Stimulated activated CD8-positive, alpha-beta memory T cell treated with anti-CD3 and anti-CD28 coated beads, Interleukin-15, amount 100 ng/mL, for 4 hours (primary cell): Measurements from ENCODE around the gene CUL3.

ENCODE experiments used
- DNase-seq, 2 donors: peaks; one replicate each; pipeline ENCODE4 v3.0.0-alpha.2; 2020; ENCODE audit warnings: low read depth in 2 of 2

CUL3 gene

DNA sequence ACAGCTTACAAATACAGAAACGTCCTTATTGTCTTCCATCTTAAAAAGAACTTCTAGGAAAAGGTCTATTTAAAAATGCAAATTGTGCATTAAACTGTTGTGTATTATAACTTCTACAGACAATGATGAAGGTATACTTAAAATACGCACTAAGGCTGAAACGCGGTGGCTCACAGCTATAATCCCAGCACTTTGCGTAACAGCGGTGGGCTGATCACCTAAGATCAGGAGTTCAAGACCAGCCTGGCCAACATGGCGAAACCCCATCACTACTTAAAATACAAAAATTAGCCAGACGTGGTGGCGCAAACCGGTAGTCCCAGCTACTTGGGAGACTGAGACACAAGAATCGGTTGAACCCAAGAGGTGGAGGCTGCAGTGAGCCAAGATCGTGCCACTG, 4.9 kb downstream of the CUL3 start:
- DNase-seq: no peak

GRCh38 chr2:224579411-224579810, 5.8 kb downstream of the CUL3 start:
- DNase-seq: no peak

DNA sequence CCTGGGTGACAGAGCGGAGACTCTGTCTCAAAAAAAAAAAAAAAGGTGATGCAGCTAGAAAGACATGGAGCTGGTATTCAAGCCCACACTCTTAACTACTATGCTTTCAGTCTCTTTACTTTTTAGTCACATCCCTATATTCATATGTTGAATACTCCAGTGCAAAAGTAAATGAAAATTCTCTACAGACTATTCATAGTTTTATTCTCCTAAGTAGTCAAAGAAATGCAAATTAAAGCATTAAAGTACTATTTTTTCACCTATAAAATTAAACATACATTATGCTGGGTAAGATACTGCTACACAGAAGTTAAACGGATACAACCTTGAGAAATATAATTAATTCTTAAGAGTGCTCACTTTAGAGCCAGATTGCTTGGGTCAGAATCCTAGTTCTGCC, 7.6 kb downstream of the CUL3 start:
- no peak for DNase-seq

- no peak for DNase-seq
Measured at GRCh38 chr2:224576088-224576715, 9.0 kb downstream of the CUL3 start.

GRCh38 chr2:224574423-224575084, 10.6 kb downstream of the CUL3 start:
- no peak for DNase-seq

DNA sequence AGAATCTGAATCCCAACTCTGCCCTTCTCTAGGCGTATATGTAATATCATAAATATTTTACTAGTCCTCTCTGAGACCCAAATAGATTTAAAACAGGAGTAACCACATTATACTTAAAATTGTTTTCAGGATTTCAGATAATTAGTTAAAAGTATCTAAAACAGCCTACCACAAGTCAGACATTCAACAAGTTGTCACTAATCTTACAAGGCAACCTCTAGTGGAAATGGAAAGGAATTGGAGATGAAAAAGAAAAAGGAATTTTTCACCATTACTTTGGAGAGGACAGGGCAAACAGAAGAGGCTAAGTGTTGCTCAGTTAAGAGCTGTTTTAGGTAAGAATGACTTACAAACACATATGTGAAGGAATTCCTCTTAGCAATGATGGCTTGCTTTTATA, 11.4 kb downstream of the CUL3 start:
- no peak for DNase-seq

DNA sequence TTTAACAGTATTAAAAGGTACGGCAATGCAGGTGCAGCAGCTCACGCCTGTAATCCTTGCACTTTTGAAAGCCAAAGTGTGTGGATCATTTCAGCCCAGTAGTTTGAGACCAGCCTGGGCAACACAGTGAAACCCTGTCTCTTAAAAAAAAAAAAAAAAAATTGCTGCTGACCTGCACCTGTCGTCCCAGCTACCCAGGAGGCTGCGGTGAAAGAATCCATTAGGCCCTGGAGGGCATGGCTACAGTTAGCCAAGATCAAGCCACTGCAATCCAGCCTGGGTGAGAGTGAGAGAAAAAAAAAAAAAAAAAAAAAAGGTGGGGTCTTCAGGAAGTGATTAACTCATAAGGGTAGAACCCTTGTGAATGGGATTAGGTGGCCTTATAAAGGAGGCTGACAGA, 12.8 kb downstream of the CUL3 start:
- DNase-seq: no peak

DNA sequence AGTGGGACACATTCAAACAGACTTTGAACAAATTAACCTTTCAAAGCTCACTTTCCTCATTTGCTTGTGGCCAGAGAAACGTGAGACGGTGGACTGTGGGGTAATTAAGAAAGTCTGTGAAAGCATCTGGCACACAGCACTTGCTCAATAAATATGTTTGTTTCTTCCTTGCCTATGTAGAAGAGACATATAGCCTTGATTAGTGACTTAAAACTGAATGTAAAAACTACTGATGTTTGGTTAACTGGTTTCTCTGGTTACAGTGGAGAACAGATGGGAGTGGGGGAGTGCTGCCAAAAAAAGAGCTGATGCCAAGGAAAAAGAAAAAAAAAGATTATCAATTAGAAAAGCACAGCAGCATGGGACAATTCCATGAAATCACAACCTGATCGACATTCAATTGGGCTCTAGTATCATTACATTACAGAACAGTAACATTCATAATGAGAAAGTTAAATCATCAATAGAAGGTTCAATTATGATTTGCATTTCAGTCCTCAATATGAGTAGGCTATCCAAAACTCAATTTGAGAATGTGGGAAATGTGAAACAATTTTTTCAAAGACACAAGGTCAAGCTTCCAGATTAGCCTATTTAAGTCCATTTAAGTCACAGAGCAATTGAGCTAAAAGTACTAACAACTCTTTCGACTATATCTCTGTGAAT, 14.7 kb downstream of the CUL3 start:
- no peak for DNase-seq

- no peak for DNase-seq
Measured at GRCh38 chr2:224569654-224570053, 15.5 kb downstream of the CUL3 start.

GRCh38 chr2:224565452-224566035, 19.6 kb downstream of the CUL3 start:
- no peak for DNase-seq

GRCh38 chr2:224563537-224563936, 21.6 kb downstream of the CUL3 start:
- no peak for DNase-seq

DNA sequence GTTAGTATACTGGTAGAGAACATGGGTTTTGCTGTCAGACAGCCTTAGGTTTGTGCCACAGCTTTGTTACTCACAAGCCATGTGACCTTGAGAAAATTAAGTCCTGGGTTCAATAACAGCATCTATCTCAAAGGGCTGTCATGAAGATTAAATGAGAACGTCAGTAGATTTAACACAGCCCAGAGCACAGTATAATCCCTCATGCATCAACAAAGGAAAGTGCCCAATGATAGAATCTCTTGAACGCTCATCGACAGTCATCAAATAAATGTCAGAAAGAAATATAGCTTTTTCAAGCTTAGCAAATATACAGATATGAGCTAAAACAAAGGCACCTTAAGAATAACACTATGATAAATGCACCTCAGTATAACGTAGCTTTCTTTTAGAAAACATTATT, 22.3 kb downstream of the CUL3 start:
- no peak for DNase-seq

GRCh38 chr2:224561234-224562005, 23.7 kb downstream of the CUL3 start:
- DNase-seq: no peak

GRCh38 chr2:224560549-224560948, 24.6 kb downstream of the CUL3 start:
- no peak for DNase-seq

DNA sequence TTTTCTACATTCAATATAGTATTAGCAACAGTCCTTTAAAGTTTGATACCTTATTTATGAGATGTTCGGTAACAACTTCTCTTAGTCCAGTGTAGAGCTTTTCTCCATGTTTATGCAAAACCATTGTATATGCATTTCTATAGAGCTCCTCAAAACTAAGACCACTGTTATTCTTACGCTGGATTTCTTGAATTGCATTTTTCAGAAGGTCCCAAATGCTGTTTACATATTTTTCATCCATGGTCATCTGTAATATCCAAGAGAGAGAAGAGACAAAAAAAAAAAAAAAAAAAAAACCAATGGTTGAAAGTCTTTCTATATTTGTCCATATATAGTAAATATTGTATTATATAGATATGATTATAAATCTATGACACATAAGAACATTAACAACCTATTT, 27.6 kb downstream of the CUL3 start:
- no peak for DNase-seq

DNA sequence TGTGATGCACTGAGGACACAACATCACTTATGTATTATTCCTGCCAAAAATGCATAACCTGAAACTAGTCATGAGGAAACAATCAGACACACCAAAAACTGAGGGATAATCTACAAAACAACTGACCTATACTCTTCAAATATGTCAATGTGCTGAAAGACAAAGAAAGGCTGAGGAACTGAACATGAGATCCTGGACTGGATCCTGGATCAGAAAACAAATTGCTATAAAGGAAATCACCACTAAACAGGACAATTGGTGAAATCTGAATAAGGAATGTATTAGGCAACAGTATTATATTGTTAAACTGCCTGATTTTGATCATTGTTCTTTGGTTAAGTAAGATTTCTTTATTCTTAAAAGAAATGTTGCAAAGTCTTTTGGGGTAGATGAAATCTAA, 28.8 kb downstream of the CUL3 start:
- no peak for DNase-seq

DNA sequence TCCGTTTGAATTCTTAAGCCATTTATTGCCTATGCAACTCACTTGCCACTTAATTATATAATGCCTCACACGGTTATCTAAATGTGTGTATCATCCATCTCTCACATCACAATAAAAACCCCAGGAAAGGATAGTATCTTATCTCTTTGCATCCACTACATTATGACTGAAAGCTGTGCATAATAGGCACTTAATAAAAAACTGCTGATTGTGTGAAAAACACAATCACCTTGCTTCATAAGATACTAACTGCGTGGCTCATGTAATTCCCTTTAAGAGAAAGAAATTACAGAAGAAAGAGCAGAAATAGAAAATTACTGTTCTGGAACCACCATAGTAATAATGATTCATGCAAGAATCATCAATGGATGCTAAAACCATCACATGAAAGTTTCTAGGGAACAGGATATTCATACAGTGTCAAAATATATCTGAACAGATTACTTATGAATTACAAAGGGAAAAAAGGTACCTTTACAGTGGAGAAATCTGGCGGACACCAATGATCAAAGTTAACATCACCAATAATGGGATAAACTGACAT, 29.3 kb downstream of the CUL3 start:
- DNase-seq: no peak

- DNase-seq: no peak
Measured at GRCh38 chr2:224552771-224553170, 32.4 kb downstream of the CUL3 start.

DNA sequence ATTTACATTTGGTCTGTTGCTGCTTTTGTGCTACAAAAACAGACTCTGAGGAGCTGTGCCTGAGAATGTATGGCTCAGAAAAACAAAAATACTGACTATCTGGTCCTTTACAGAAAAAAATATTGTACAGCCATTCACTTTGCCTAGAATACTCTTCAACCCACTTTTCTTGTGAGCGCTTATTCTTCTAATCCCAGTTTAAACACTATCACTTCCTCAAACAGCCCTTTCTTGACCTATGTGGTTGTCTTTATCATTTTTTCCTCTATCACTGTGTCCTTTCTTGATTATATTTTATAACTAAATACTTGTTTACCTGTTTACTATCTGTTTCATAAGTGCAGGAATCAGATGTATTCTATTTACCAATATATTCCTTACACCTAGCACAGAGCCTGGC, 33.5 kb downstream of the CUL3 start:
- DNase-seq: no peak

GRCh38 chr2:224546926-224547325, 38.2 kb downstream of the CUL3 start:
- DNase-seq: no peak

GRCh38 chr2:224545884-224546644, 39.1 kb downstream of the CUL3 start:
- no peak for DNase-seq
